ENCODE data around the gene PLA2R1. TPM values are rescaled to one million over a fixed set of nuclear protein-coding genes. Genes with fewer than 3 reads are reported as not detected.

Gene PLA2R1
- total and polyA plus RNA-seq, 10 of the 15 experiments (the other 5 are each of a cell fraction or from before 2014, with no cell fraction given), result 0.01 to 0.05 (median 0.02) TPM; not detected in 6

- TF ChIP-seq BCL3 (IDR thresholded peaks at IDR 0.05; ENCODE audit: borderline replicate concordance, insufficient read depth, low read depth, low read length, poor library complexity, severe bottlenecking) (peak; percentile 42), CEBPZ (IDR thresholded peaks at IDR 0.05; ENCODE audit: low read depth, low read length) (no peak), CREM (IDR thresholded peaks at IDR 0.05; ENCODE audit: low read depth) (peak; percentile 47; the same call in 1 of the 2 replicates), SKIL (IDR thresholded peaks at IDR 0.05; ENCODE audit: low read depth, poor library complexity, severe bottlenecking) (no peak), BCL11A (IDR thresholded peaks at IDR 0.05; ENCODE audit: low read depth, low read length) (0 out of 2 replicates have a peak, but pooled peaks have one; percentile 34), MTA2 (IDR thresholded peaks at IDR 0.05; ENCODE audit: low read depth) (peak; percentile 69), IKZF1 (conservative IDR thresholded peaks at IDR 0.05) (peak; percentile 71), NFIC (IDR thresholded peaks at IDR 0.05; ENCODE audit: low read depth, low read length) (peak; percentile 72; the same call in 1 of the 2 replicates), ELK1 (IDR thresholded peaks at IDR 0.05; ENCODE audit: low read depth, low read length) (no peak), RUNX3 (IDR thresholded peaks at IDR 0.05; ENCODE audit: low read length) (peak; percentile 74), YBX1 (IDR thresholded peaks at IDR 0.05) (no peak), FOXK2 (IDR thresholded peaks at IDR 0.05) (no peak), ZNF217 (IDR thresholded peaks at IDR 0.05) (0 out of 2 replicates have a peak, but pooled peaks have one; percentile 62), NBN (IDR thresholded peaks at IDR 0.05) (no peak), ATF7 (IDR thresholded peaks at IDR 0.05; ENCODE audit: low read depth) (peak; percentile 47), KDM1A (IDR thresholded peaks at IDR 0.05; ENCODE audit: borderline replicate concordance) (no peak), ZNF24 (IDR thresholded peaks at IDR 0.05) (peak; percentile 94), FOXM1 (IDR thresholded peaks at IDR 0.05; ENCODE audit: low read depth, low read length) (peak; percentile 58; the same call in 1 of the 2 replicates), RAD21 (IDR thresholded peaks at IDR 0.05; ENCODE audit: insufficient read depth, low read depth, low read length) (no peak), POLR2AphosphoS5 (IDR thresholded peaks at IDR 0.05; ENCODE audit: low read length) (no peak), ATF3 (IDR thresholded peaks at IDR 0.05; ENCODE audit: borderline replicate concordance, extremely low read depth, low read depth, low read length) (peak; percentile 23; the same call in 1 of the 2 replicates)
Measured at GRCh38 chr2:159960414-159960813, 102.0 kb downstream of the PLA2R1 start (continued).
